GM21576 (cell line): ENCODE data around the gene KCNJ3.
"Not testable (repeated sequence)": the region's sequence is repeated elsewhere in the genome, so short reads cannot be mapped to it uniquely, and the experiment has no call there.

Experiments used
- ATAC-seq: cut with Tn5 transposase; IDR thresholded peaks from one replicate; pipeline ENCODE4 v1.9.1; 2021; ENCODE audit warnings: mild to moderate bottlenecking, moderate library complexity; ENCODE audit not compliant: unreplicated experiment

KCNJ3 gene

GRCh38 chr2:154836632-154837031 lies 138.1 kb downstream of the KCNJ3 start:
- ATAC-seq: no peak

GRCh38 chr2:154837035-154837434 lies 138.5 kb downstream of the KCNJ3 start:
- ATAC-seq: no peak

- no peak for ATAC-seq
These were observed 146.0 kb downstream of the KCNJ3 start for GRCh38 chr2:154844513-154844912.

- ATAC-seq: no peak
These were observed 148.3 kb downstream of the KCNJ3 start for GRCh38 chr2:154846842-154847241.

GRCh38 chr2:154849482-154849881 lies 151.0 kb downstream of the KCNJ3 start:
- ATAC-seq: no peak

- no peak for ATAC-seq
These were observed 152.0 kb downstream of the KCNJ3 start for GRCh38 chr2:154850532-154850931.

GRCh38 chr2:154855138-154855537 lies 156.6 kb downstream of the KCNJ3 start:
- no peak for ATAC-seq

- ATAC-seq: not testable (repeated sequence)
These were observed 168.7 kb downstream of the KCNJ3 start for GRCh38 chr2:154867151-154867550.

- ATAC-seq: no peak
These were observed 177.5 kb downstream of the KCNJ3 start for GRCh38 chr2:154875999-154876398.

- ATAC-seq: no peak
These were observed 184.2 kb downstream of the KCNJ3 start for GRCh38 chr2:154882725-154883124.

GRCh38 chr2:154886316-154886715 lies 187.8 kb downstream of the KCNJ3 start:
- no peak for ATAC-seq

- no peak for ATAC-seq
These were observed 199.8 kb downstream of the KCNJ3 start for GRCh38 chr2:154898269-154898668.

- ATAC-seq: no peak
These were observed 202.6 kb downstream of the KCNJ3 start for GRCh38 chr2:154901063-154901462.
